Effector memory CD8-positive, alpha-beta T cell (primary cell): ENCODE measurements around the gene RNF31.

ENCODE experiments used
- ATAC-seq: fragments of 150-1000 bp; cut with Tn5 transposase; replicated peaks from 2 replicates; pipeline ENCODE4 v1.10.0; 2021; ENCODE audit warnings: mild to moderate bottlenecking, moderate library complexity
- DNase-seq, 3 experiments: peaks; one replicate each; pipeline ENCODE4 v3.0.0; 2021
- H3K27ac Mint-ChIP-seq, 2 donors: one replicate each; pipeline ENCODE4 v1.8.0; 2022; ENCODE audit warnings: mild to moderate bottlenecking in 2 of 2, mixed read lengths in 2 of 2, moderate library complexity in 2 of 2
- H3K27me3 Mint-ChIP-seq, 2 donors: one replicate each; pipeline ENCODE4 v1.8.0; 2022; ENCODE audit warnings: mixed read lengths in 2 of 2
- H3K36me3 Mint-ChIP-seq: one replicate; pipeline ENCODE4 v1.8.0; 2022; ENCODE audit warnings: mild to moderate bottlenecking, moderate library complexity, mixed read lengths; ENCODE audit not compliant: insufficient read depth
- H3K4me1 Mint-ChIP-seq, 2 donors: one replicate each; pipeline ENCODE4 v1.8.0; 2022; ENCODE audit warnings: low read depth in 2 of 2, mixed read lengths in 2 of 2
- H3K4me3 Mint-ChIP-seq, 2 donors: one replicate each; pipeline ENCODE4 v1.8.0; 2022; ENCODE audit warnings: mild to moderate bottlenecking in 2 of 2, mixed read lengths in 2 of 2, moderate library complexity in 2 of 2
- H3K9me3 Mint-ChIP-seq, 2 donors: one replicate each; pipeline ENCODE4 v1.8.0; 2022; ENCODE audit warnings: mixed read lengths in 2 of 2

Gene RNF31

DNA sequence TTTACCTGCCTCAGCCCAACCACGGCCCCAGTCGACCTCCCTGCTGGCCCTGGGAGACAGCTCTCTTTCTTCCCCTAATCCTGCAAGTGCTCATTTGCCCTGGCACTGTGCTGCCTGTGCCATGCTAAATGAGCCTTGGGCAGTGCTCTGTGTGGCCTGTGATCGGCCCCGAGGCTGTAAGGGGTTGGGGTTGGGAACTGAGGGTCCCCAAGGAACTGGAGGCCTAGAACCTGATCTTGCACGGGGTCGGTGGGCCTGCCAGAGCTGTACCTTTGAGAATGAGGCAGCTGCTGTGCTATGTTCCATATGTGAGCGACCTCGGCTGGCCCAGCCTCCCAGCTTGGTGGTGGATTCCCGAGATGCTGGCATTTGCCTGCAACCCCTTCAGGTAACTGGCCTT, 2.8 kb downstream of the RNF31 start:
- Mint-ChIP-seq H3K4me1 (peaks cover 28 to 30% of the 10 kb centered on the region in 2 donors), H3K36me3 (peaks cover 54% of the 10 kb centered on the region), H3K9me3 (no peaks in the 10 kb centered on the region), H3K4me3 (no peak overlapping the region), H3K27me3 (no peaks in the 10 kb centered on the region), H3K27ac (no peak overlapping the region)
- ATAC-seq: no peak
- no peak for DNase-seq

DNA sequence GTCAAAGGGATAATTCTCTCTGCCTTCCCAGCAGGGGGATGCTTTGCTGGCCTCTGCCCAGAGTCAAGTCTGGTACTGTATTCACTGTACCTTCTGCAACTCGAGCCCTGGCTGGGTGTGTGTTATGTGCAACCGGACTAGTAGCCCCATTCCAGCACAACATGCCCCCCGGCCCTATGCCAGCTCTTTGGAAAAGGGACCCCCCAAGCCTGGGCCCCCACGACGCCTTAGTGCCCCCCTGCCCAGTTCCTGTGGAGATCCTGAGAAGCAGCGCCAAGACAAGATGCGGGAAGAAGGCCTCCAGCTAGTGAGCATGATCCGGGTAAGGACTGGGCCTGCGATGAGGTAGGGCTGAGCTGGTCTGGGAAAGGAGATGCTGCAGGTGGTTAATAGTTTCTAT, 3.3 kb downstream of the RNF31 start:
- H3K36me3 Mint-ChIP-seq: peaks cover 55% of the 10 kb centered on the region
- ATAC-seq (no peak), DNase-seq (no peak)
- H3K27ac Mint-ChIP-seq: peak overlapping the region; percentile 25 to 73
- H3K9me3 Mint-ChIP-seq: no peaks in the 10 kb centered on the region
- H3K4me3 Mint-ChIP-seq: no peak overlapping the region
- H3K4me1 Mint-ChIP-seq: peaks cover 23 to 26% of the 10 kb centered on the region in 2 donors
- no peaks in the 10 kb centered on the region for H3K27me3 Mint-ChIP-seq

GRCh38 chr14:24150993-24151392, 3.7 kb downstream of the RNF31 start:
- ATAC-seq (no peak), DNase-seq (no peak)
- H3K4me1 Mint-ChIP-seq: peaks cover 19 to 22% of the 10 kb centered on the region in 2 donors
- H3K9me3 Mint-ChIP-seq: no peaks in the 10 kb centered on the region
- H3K27me3 Mint-ChIP-seq: no peaks in the 10 kb centered on the region
- H3K27ac Mint-ChIP-seq: peak overlapping the region in 1 of 2 donors; percentile 73
- H3K4me3 Mint-ChIP-seq: no peak overlapping the region
- peaks cover 59% of the 10 kb centered on the region for H3K36me3 Mint-ChIP-seq

- Mint-ChIP-seq H3K36me3 (peaks cover 63% of the 10 kb centered on the region), H3K27me3 (no peaks in the 10 kb centered on the region), H3K9me3 (no peaks in the 10 kb centered on the region), H3K4me3 (no peak overlapping the region), H3K4me1 (peaks cover 19% of the 10 kb centered on the region in 2 donors), H3K27ac (no peak overlapping the region)
- no peak for DNase-seq
- no peak for ATAC-seq
Measured at GRCh38 chr14:24151404-24152080, 4.2 kb downstream of the RNF31 start.

DNA sequence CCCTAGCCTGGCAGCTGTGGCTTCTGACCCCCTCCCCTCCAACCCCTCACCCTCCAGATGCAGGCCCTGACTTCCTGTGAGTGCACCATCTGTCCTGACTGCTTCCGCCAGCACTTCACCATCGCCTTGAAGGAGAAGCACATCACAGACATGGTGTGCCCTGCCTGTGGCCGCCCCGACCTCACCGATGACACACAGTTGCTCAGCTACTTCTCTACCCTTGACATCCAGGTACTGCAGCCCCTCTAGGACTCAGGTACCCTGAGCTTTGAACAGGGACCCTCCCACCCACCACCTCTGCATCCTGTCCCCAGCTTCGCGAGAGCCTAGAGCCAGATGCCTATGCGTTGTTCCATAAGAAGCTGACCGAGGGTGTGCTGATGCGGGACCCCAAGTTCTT, 7.8 kb downstream of the RNF31 start:
- Mint-ChIP-seq H3K27me3 (no peaks in the 10 kb centered on the region), H3K27ac (peak overlapping the region in 1 of 2 donors; percentile 78), H3K4me3 (no peak overlapping the region), H3K9me3 (no peaks in the 10 kb centered on the region), H3K4me1 (peaks cover 0 to 5% of the 10 kb centered on the region in 2 donors), H3K36me3 (peaks cover 91% of the 10 kb centered on the region)
- no peak for DNase-seq
- ATAC-seq: no peak

DNA sequence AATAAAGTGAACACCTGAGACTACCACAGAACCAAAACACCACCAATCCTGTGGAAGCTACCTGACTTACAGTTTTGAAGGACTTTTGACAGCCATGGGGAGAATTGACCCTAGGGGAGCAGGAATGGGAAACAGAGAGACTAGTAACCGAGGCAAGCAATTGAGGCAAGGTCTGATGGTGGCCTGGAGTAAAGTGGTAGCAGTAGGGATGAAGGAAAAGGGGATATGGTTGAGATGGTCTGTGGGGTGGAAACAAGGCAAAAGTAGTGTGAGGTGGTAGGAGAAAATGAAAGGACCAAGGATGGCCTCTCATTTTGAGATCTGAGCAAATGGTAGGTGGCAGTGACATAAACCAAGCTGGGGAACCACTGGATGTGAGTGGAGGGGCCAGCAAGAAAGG, 9.5 kb downstream of the RNF31 start:
- H3K9me3 Mint-ChIP-seq: no peaks in the 10 kb centered on the region
- H3K4me3 Mint-ChIP-seq: no peak overlapping the region
- peaks cover 93% of the 10 kb centered on the region for H3K36me3 Mint-ChIP-seq
- H3K4me1 Mint-ChIP-seq: peaks cover 10% of the 10 kb centered on the region in 2 donors
- H3K27me3 Mint-ChIP-seq: no peaks in the 10 kb centered on the region
- H3K27ac Mint-ChIP-seq: no peak overlapping the region
- ATAC-seq: no peak
- no peak for DNase-seq

GRCh38 chr14:24157331-24157730, 10.0 kb downstream of the RNF31 start:
- no peak overlapping the region for H3K4me3 Mint-ChIP-seq
- no peaks in the 10 kb centered on the region for H3K9me3 Mint-ChIP-seq
- peaks cover 15% of the 10 kb centered on the region in 2 donors for H3K4me1 Mint-ChIP-seq
- ATAC-seq (no peak), DNase-seq (no peak)
- H3K36me3 Mint-ChIP-seq: peaks cover 93% of the 10 kb centered on the region
- no peaks in the 10 kb centered on the region for H3K27me3 Mint-ChIP-seq
- H3K27ac Mint-ChIP-seq: no peak overlapping the region

DNA sequence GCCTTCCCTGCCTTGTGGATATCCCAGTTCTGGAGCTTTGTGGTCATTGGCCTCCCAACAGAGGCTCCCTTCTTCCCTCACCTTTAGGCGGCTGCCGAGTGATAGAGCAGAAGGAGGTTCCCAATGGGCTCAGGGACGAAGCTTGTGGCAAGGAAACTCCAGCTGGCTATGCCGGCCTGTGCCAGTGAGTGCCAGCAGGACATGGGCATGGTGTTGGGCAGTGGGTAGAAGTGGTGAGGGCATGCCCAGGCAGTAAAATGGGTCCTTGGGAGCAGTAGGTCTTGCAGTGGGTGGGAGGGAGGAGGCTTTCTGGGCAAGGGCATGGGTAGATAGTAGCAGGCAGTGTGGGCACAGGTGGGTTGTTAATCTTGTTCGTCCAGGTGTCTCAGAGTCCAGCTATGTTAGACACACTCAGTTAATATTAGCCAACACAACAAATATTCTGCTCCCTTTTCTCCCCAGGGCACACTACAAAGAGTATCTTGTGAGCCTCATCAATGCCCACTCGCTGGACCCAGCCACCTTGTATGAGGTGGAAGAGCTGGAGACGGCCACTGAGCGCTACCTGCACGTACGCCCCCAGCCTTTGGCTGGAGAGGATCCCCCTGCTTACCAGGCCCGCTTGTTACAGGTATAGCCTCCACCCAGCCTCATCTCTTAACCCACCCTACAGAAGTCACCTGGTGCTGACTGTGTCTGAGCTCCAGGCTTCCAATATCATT, 12.6 kb downstream of the RNF31 start:
- ATAC-seq: no peak
- Mint-ChIP-seq H3K4me3 (no peak overlapping the region), H3K36me3 (peaks cover 96% of the 10 kb centered on the region), H3K27ac (peak overlapping the region; percentile 51 to 96), H3K9me3 (no peaks in the 10 kb centered on the region), H3K4me1 (peaks cover 35 to 37% of the 10 kb centered on the region in 2 donors), H3K27me3 (no peaks in the 10 kb centered on the region)
- no peak for DNase-seq

DNA sequence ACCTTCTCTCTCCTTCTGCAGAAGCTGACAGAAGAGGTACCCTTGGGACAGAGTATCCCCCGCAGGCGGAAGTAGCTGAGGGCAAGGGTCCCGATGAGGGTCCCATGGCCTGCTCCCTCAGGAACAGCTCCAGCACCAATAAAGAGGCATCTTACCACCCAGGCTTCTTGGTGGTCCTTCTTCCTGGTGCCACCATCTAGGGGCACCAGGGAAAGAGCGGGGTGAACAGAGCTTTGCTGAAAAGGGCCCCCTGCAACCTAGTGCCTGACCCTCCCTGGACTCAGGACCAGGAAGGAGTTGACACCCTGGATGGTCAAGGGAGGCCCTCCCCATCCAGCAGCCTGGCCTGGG, 13.2 kb downstream of the RNF31 start:
- H3K36me3 Mint-ChIP-seq: peaks cover 97% of the 10 kb centered on the region
- peak overlapping the region; percentile 93 to 96 for H3K4me3 Mint-ChIP-seq

DNA sequence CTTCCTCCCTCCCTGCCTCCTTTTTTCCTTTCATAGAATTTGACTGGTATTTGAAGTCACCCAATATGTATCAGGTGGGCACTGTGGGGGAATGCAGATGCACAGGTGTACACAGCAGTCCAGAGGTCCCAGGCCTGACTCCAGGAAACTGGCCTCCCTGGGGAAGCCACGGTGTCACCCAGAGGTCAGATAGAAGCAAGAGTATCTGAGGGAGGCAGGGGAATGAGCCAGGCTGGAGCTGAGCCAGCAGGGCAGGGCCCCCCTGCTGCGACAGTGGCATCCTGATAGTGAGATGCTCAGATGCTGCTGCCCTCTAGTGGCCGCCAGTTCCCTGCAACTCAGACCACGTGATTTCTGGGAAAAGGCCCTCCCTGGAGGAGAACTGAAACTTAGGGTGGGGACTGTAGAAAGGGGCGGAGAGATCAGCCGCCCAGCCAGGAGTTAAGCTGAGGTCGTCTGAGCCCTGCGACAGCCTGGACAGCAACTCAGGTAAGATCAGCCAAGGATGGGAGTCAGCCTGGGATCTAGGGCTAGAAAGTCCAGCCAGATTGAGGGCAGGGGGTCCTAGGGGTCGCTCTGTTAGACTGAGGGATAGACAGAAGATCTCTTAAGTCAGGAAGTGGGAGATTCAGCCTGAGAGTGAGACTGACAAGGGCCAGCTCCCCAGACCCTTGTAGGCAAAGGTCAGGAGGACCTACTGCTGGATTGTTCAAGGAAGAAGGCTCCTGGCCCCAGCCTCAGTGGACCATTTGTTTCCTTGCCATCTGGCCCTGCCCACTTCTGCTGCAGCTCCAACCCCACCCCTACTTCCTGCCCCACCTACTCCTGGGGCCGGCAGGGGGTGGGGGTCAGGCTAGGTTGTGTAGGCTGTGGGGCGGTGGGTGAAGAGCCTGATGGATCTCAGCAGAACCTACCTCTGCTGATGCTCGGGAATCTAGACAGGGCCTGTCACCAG, 13.8 kb downstream of the RNF31 start, which contains the start of gene IRF9:
Gene IRF9, plus strand, starts transcription at position 416 of the 955 bp plus-strand sequence. CDS start 880 bp downstream, outside the sequence.
- H3K27ac Mint-ChIP-seq: peak within 1 kb of the TSS; percentile 96 to 97
- ATAC-seq (peak; percentile 90), DNase-seq (peak; percentile 97 to 98 (median 97))
- no peaks in the 10 kb centered on the region for H3K27me3 Mint-ChIP-seq
- H3K36me3 Mint-ChIP-seq: peaks cover 97% of the 10 kb centered on the region
- H3K9me3 Mint-ChIP-seq: no peaks in the 10 kb centered on the region
- peak within 1 kb of the TSS; percentile 93 to 96 for H3K4me3 Mint-ChIP-seq
- peaks cover 40 to 42% of the 10 kb centered on the region in 2 donors for H3K4me1 Mint-ChIP-seq

More for the DNA sequence above, 13.2 kb downstream of the RNF31 start:
- DNase-seq: no peak
- Mint-ChIP-seq H3K27ac (peak overlapping the region; percentile 96 to 97), H3K4me1 (peaks cover 38 to 39% of the 10 kb centered on the region in 2 donors), H3K9me3 (no peaks in the 10 kb centered on the region), H3K27me3 (no peaks in the 10 kb centered on the region)
- no peak for ATAC-seq

GRCh38 chr14:24162093-24162492, 14.8 kb downstream of the RNF31 start:
- Mint-ChIP-seq H3K4me1 (peaks cover 42 to 44% of the 10 kb centered on the region in 2 donors), H3K36me3 (peaks cover 98% of the 10 kb centered on the region), H3K4me3 (peak overlapping the region; percentile 93 to 96), H3K9me3 (no peaks in the 10 kb centered on the region), H3K27me3 (no peaks in the 10 kb centered on the region), H3K27ac (peak overlapping the region; percentile 96 to 97)
- no peak for DNase-seq
- ATAC-seq: no peak

DNA sequence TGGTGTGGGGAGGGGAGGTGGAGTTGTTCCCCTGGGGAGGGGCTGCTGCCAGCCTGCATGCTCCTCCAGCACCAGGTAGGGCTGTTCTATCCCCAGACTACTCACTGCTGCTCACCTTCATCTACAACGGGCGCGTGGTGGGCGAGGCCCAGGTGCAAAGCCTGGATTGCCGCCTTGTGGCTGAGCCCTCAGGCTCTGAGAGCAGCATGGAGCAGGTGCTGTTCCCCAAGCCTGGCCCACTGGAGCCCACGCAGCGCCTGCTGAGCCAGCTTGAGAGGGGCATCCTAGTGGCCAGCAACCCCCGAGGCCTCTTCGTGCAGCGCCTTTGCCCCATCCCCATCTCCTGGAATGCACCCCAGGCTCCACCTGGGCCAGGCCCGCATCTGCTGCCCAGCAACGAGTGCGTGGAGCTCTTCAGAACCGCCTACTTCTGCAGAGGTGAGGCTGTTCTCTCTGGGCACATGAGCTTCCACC, 17.3 kb downstream of the RNF31 start:
- peak overlapping the region in 1 of 2 donors; percentile 96 for H3K27ac Mint-ChIP-seq
- DNase-seq (no peak), ATAC-seq (no peak)
- peak overlapping the region; percentile 46 to 93 for H3K4me3 Mint-ChIP-seq
- H3K27me3 Mint-ChIP-seq: no peaks in the 10 kb centered on the region
- peaks cover 47 to 50% of the 10 kb centered on the region in 2 donors for H3K4me1 Mint-ChIP-seq
- H3K36me3 Mint-ChIP-seq: peaks cover 92% of the 10 kb centered on the region
- H3K9me3 Mint-ChIP-seq: no peaks in the 10 kb centered on the region

GRCh38 chr14:24165785-24166184, 18.5 kb downstream of the RNF31 start:
- ATAC-seq (no peak), DNase-seq (no peak)
- peaks cover 45 to 46% of the 10 kb centered on the region in 2 donors for H3K4me1 Mint-ChIP-seq
- H3K36me3 Mint-ChIP-seq: peaks cover 94% of the 10 kb centered on the region
- no peaks in the 10 kb centered on the region for H3K27me3 Mint-ChIP-seq
- H3K27ac Mint-ChIP-seq: peak overlapping the region; percentile 74 to 81
- H3K9me3 Mint-ChIP-seq: no peaks in the 10 kb centered on the region
- H3K4me3 Mint-ChIP-seq: no peak overlapping the region
